Activated naive CD4-positive, alpha-beta T cell treated with anti-CD3 and anti-CD28 coated beads, Interleukin-2, amount 10 ng/mL, durations not matched to agents 7 days and 5 days (primary cell): ENCODE data around the gene CAB39.

Experiments used
- CTCF ChIA-PET: fragments of 350-600 bp; sonication (Branson Sonifier 250); formaldehyde crosslinking; loops from one replicate; lab custom pipeline; 2021; ENCODE audit warnings: antibody characterized with exemption; lab: Charles Lee
- DNase-seq: peaks from one replicate; pipeline ENCODE4 v3.0.0-alpha.2; 2020
- H3K27ac Mint-ChIP-seq: one replicate; pipeline ENCODE4 v1.8.0; 2021; ENCODE audit warnings: mild to moderate bottlenecking, moderate library complexity, mixed read lengths
- H3K27me3 Mint-ChIP-seq: one replicate; pipeline ENCODE4 v1.8.0; 2021; ENCODE audit warnings: mild to moderate bottlenecking, mixed read lengths
- H3K36me3 Mint-ChIP-seq: one replicate; pipeline ENCODE4 v1.8.0; 2021; ENCODE audit warnings: mixed read lengths
- H3K4me1 Mint-ChIP-seq: one replicate; pipeline ENCODE4 v1.8.0; 2021; ENCODE audit warnings: mixed read lengths
- H3K4me3 Mint-ChIP-seq: one replicate; pipeline ENCODE4 v1.8.0; 2021; ENCODE audit warnings: mild to moderate bottlenecking, moderate library complexity, mixed read lengths
- H3K9me3 Mint-ChIP-seq: one replicate; pipeline ENCODE4 v1.8.0; 2021; ENCODE audit warnings: mixed read lengths

CAB39 gene

DNA sequence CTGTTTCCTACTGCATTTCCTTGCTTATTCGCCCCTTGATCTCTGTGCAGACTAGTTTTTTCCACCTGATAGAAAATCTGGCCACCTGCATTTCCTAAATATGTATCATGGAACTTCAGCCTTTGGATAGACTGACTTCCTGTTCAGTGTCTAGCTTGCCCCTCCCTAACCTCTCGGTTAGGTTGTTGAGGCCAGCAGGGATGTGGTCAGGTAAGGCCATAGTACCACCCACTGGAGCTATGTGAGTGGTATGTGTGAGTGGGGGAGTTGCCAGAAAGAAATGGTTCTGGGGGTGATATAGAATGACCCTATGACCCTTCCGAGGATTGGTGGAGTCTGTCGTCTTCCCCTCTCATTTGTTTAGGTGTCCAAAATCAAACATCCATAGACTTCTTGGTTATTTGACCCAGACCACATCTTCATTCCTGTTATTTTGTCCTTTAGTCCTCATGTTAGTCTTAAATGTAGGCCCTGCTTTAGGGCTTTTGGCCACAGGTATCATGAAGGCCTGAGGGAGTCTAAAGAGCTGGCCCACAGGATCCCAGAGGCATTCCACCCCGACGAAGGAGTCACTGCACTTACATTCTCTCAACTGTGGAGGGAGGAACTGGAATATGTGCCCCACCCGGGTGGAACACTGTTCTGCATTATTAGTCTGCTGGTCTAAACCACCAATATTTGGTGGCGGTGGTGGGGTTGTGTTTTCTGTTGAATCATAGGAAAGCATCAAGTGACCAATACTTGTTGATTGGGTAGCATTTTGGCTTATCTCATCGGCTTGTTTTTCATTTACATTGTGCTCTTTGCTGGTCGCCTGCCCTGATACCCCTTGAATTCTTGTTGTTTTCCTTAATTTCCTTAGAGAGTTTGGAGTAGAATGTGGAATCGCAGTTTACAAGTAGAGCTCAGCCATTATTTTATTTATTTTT, 21.9 kb downstream of the CAB39 start:
- Mint-ChIP-seq H3K4me3 (no peak overlapping the region), H3K4me1 (peaks cover 76% of the 10 kb centered on the region), H3K9me3 (no peaks in the 10 kb centered on the region), H3K36me3 (peaks cover 55% of the 10 kb centered on the region), H3K27ac (peak overlapping the region; percentile 33), H3K27me3 (no peaks in the 10 kb centered on the region)
- CTCF ChIA-PET: interaction anchor here (1.0 kb wide), 2 partner anchors 12 to 91 kb away, joined by 3 read pairs; no protein-coding TSS in a partner anchor
- DNase-seq: no peak

DNA sequence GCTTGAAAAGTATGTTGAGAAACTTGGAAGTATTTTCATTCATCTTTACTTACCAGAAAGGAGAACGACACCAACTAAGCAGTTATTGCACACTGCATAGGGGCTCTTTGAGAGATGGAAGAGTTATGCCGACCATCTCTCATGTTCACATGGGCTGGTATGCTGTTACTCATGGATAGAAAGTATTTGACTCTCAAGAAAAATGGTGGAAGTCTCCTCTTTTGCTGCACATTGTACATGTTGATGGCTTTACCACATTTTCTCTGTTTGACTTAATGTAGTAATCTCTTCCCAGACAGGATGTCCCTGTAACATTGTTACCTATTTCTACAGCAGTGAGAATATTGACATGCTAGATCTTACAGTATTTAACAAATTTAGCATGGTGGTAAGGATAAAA, 23.2 kb downstream of the CAB39 start:
- CTCF ChIA-PET: interaction anchor here (1.0 to 1.6 kb wide), 2 partner anchors 13 to 62 kb away, joined by 3 to 5 read pairs; no protein-coding TSS in a partner anchor
- peaks cover 75% of the 10 kb centered on the region for H3K4me1 Mint-ChIP-seq
- DNase-seq: no peak
- no peak overlapping the region for H3K4me3 Mint-ChIP-seq
- H3K27ac Mint-ChIP-seq: no peak overlapping the region
- H3K36me3 Mint-ChIP-seq: peaks cover 59% of the 10 kb centered on the region
- no peaks in the 10 kb centered on the region for H3K9me3 Mint-ChIP-seq
- no peaks in the 10 kb centered on the region for H3K27me3 Mint-ChIP-seq

DNA sequence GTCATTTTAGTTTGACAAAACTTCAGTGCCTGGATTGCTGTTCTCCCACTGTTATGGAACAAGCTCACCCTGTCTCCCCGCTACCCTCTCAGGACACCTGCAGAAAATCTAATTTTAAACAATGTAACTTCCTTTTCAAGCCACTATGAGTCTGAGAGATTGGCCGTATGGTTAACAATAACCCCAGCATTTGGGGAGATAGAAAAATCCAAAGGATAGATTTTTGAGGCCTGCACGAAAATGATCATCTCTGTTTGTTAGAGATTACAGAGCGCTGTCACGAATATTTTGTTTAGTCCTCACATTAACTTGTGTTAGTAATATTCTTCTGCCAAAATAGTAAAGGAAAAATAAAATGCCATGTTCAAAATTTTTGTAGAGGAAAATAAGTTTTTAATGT, 24.7 kb downstream of the CAB39 start:
- peaks cover 62% of the 10 kb centered on the region for H3K36me3 Mint-ChIP-seq
- CTCF ChIA-PET: interaction anchor here (0.6 kb wide), 1 partner anchor 670 kb away, joined by 3 read pairs; no protein-coding TSS in a partner anchor

DNA sequence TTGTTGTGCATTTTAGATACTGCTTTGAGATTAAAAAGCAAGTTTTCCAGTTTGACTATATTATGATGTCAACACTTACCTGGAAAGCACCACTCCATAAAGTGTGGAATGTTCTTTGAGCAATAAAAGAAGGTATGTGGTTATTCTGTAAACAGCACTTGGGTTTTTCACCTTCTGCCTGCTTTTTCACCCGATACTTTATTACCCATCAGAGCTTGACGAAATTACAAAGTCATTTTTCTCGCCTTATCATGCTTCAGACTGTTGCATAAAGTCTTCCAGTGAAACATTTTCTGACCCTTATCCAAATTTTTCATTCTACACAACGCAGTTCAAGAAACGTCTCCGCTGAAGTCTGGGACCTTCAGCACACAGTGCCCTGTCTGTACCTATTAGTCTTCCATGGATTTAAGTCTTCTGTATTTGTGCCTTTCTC, 25.2 kb downstream of the CAB39 start:
- H3K27ac Mint-ChIP-seq: peak overlapping the region; percentile 9
- CTCF ChIA-PET: no interaction called here

More for the DNA sequence above, 24.7 kb downstream of the CAB39 start:
- Mint-ChIP-seq H3K27me3 (no peaks in the 10 kb centered on the region), H3K9me3 (no peaks in the 10 kb centered on the region), H3K4me1 (peaks cover 66% of the 10 kb centered on the region), H3K27ac (no peak overlapping the region), H3K4me3 (no peak overlapping the region)
- no peak for DNase-seq

DNA sequence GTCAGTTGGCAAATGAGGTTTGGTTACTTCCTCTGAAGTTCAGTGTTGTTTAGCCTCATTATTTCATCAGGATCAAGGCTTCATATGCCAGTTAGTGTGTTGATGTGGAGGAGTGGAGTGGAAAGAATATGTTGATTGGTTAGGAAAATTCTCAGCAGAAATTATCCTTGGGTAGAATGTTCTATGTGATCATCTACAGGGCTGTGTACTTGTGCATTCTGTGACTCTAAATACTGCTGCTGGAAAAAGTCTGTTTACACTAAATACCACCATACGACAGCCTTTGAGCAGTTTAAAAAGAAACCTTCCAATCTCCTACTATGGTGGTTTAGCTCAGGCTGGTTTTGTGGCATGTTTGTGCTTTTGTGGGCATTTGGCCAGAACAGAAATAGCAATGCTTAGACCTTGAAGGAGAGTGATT, 25.8 kb downstream of the CAB39 start:
- H3K4me3 Mint-ChIP-seq: no peak overlapping the region
- CTCF ChIA-PET: no interaction called here
- no peaks in the 10 kb centered on the region for H3K9me3 Mint-ChIP-seq
- peaks cover 65% of the 10 kb centered on the region for H3K36me3 Mint-ChIP-seq
- H3K27ac Mint-ChIP-seq: peak overlapping the region; percentile 11
- H3K4me1 Mint-ChIP-seq: peaks cover 63% of the 10 kb centered on the region
- no peaks in the 10 kb centered on the region for H3K27me3 Mint-ChIP-seq
- DNase-seq: no peak

More for the DNA sequence above, 25.2 kb downstream of the CAB39 start:
- Mint-ChIP-seq H3K36me3 (peaks cover 64% of the 10 kb centered on the region), H3K4me3 (no peak overlapping the region), H3K9me3 (no peaks in the 10 kb centered on the region), H3K4me1 (peaks cover 65% of the 10 kb centered on the region), H3K27me3 (no peaks in the 10 kb centered on the region)
- DNase-seq: no peak

DNA sequence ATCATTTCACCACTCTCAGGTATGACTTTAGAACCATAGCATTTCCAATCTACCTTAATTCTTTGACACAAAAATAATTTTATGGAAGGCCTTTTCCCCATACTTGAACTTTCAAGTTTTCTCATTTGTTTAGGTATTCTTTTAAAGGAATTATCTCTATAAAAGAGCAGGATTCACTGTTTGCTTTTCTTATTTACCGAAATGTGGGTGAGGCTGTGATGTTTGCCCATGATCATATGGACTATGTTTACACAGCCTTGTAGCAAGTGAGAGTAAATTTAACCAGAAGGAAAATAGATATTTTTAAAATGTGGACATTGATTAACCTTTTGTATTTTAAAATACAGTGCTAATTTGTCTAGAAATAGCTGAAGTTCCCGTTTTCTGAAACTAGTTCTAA, 26.3 kb downstream of the CAB39 start:
- H3K9me3 Mint-ChIP-seq: no peaks in the 10 kb centered on the region
- CTCF ChIA-PET: no interaction called here
- no peak overlapping the region for H3K4me3 Mint-ChIP-seq
- peaks cover 63% of the 10 kb centered on the region for H3K36me3 Mint-ChIP-seq
- no peak for DNase-seq
- peak overlapping the region; percentile 11 for H3K27ac Mint-ChIP-seq
- peaks cover 58% of the 10 kb centered on the region for H3K4me1 Mint-ChIP-seq
- no peaks in the 10 kb centered on the region for H3K27me3 Mint-ChIP-seq

DNA sequence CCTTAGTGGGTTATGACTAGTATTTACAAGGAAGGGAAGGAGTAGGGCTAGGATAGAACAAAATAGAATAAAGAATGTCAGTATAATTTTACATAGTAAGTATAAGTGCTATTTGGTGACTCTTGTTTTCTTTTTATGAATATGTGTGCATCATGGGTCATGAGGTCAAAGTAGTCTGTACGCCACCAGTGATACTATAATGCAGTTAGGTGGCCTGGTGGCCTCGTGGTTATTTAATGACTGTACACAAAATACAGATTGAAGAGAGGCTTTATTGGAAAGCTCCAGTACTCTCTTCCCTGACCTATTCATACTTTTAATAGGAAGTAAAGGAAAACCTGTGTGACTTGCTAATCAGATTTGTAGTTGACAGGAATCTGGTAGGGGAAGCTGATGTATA, 27.3 kb downstream of the CAB39 start:
- Mint-ChIP-seq H3K27me3 (no peaks in the 10 kb centered on the region), H3K4me3 (no peak overlapping the region), H3K4me1 (peaks cover 48% of the 10 kb centered on the region), H3K9me3 (no peaks in the 10 kb centered on the region), H3K36me3 (peaks cover 58% of the 10 kb centered on the region), H3K27ac (peak overlapping the region; percentile 31)
- CTCF ChIA-PET: no interaction called here
- DNase-seq: no peak

DNA sequence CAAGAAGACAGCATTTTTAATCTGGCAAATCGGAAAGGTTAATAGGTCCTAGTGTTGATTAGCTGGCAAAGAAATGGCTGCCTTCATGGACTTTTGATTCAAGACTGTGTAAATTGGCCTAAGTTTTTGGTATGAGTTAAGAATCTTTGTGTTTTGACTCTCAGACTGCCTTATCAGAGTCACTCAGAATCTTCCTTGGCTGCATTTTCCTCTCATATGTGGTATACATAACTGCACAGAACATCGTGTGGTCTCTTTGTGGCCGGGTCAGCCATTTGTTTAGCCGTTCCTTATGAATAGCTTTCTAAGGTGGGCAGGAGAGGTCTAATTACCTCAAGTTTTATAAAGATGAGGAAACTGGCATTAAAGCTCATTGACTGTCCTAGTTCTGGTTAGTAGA, 30.1 kb downstream of the CAB39 start:
- Mint-ChIP-seq H3K27ac (peak overlapping the region; percentile 24), H3K4me3 (no peak overlapping the region), H3K9me3 (no peaks in the 10 kb centered on the region), H3K36me3 (peaks cover 69% of the 10 kb centered on the region), H3K27me3 (no peaks in the 10 kb centered on the region), H3K4me1 (peaks cover 42% of the 10 kb centered on the region)
- CTCF ChIA-PET: no interaction called here
- no peak for DNase-seq

DNA sequence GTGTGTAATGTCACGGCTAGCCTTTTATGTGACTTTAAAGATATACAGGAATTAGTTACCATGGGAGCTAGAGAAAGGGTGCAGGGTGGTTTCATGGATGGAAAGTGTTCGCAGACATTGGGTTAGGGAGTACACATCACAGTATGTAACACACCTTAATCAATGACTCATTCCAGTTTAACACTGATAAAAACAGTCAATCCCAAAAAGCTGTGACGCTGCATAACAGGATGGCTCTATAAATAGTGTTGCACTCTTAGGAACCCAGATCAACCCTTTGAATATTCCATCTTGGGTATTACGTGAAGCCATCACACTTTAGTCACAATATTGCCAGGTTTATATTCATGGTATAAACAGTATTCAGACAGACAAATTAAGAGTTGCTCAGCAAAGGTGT, 33.6 kb downstream of the CAB39 start:
- Mint-ChIP-seq H3K27ac (no peak overlapping the region), H3K4me3 (no peak overlapping the region), H3K4me1 (peaks cover 38% of the 10 kb centered on the region), H3K9me3 (no peaks in the 10 kb centered on the region), H3K36me3 (peaks cover 57% of the 10 kb centered on the region), H3K27me3 (no peaks in the 10 kb centered on the region)
- no peak for DNase-seq
- CTCF ChIA-PET: no interaction called here

DNA sequence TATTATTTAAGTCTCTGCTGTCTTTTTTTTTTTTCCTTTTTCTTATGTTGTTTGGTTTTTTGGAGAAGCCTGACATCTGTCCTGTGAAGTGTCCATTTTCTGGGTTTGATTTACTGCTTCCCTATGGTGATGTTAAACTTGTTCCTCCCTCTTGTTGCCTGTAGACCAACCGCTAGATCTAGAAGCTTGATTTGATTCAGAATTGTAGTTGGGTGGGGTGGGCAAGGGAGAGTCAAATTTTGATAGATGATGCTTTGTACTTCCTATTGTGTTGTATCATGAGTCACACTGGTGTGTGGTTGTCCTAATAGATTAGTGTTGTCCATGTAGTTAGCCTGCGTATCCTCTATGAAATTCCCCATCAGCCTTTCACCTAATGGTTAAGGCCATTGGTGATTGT, 35.4 kb downstream of the CAB39 start:
- Mint-ChIP-seq H3K4me1 (peaks cover 49% of the 10 kb centered on the region), H3K4me3 (no peak overlapping the region), H3K27me3 (no peaks in the 10 kb centered on the region), H3K36me3 (peaks cover 56% of the 10 kb centered on the region), H3K9me3 (no peaks in the 10 kb centered on the region), H3K27ac (no peak overlapping the region)
- no peak for DNase-seq
- CTCF ChIA-PET: interaction anchor here (0.7 kb wide), 1 partner anchor 51 kb away, joined by 3 read pairs; no protein-coding TSS in a partner anchor

DNA sequence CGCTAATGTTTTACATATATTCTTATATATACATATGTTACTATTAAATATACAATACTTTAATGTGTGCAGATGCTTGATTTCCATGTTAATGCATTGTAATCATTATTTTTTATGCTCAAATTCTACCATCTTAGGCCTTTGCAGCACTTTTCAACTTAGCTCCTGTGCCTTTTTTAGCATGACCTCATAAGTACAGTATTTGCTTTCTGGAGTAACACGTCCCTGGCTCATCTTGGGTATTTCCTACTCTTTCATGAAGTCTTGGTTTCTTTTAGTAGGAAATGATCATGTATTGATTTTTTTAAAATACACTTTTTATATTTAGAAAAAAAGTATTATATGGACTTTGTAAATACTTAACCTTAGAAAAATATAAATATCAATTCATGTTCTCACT, 36.5 kb downstream of the CAB39 start:
- H3K4me1 Mint-ChIP-seq: peaks cover 53% of the 10 kb centered on the region
- no peaks in the 10 kb centered on the region for H3K9me3 Mint-ChIP-seq

DNA sequence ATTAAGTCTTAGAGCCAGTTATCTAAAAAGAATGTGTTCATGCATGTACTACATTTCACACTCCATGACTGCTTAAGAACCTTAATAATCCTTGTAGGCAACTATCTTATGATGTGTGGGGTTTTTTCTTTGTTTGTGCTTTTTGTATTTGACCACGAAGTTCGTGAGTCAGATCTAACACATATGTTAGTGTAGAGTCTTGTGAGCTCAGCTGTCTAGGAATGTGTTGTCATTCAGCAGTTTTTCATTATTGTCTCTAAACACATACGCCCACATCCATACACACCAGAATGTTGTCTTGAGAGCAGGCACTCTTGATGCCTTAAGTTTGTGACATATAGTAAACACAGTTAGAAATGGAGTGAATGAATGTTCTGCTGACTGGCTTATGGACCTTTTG, 38.4 kb downstream of the CAB39 start:
- H3K27me3 Mint-ChIP-seq: no peaks in the 10 kb centered on the region
- DNase-seq: no peak
- H3K4me1 Mint-ChIP-seq: peaks cover 65% of the 10 kb centered on the region
- H3K4me3 Mint-ChIP-seq: no peak overlapping the region
- peak overlapping the region; percentile 50 for H3K27ac Mint-ChIP-seq
- CTCF ChIA-PET: no interaction called here
- H3K36me3 Mint-ChIP-seq: peaks cover 57% of the 10 kb centered on the region
- H3K9me3 Mint-ChIP-seq: no peaks in the 10 kb centered on the region

More for the DNA sequence above, 36.5 kb downstream of the CAB39 start:
- no peak overlapping the region for H3K4me3 Mint-ChIP-seq
- peaks cover 56% of the 10 kb centered on the region for H3K36me3 Mint-ChIP-seq
- no peak for DNase-seq
- no peaks in the 10 kb centered on the region for H3K27me3 Mint-ChIP-seq
- CTCF ChIA-PET: no interaction called here
- no peak overlapping the region for H3K27ac Mint-ChIP-seq

DNA sequence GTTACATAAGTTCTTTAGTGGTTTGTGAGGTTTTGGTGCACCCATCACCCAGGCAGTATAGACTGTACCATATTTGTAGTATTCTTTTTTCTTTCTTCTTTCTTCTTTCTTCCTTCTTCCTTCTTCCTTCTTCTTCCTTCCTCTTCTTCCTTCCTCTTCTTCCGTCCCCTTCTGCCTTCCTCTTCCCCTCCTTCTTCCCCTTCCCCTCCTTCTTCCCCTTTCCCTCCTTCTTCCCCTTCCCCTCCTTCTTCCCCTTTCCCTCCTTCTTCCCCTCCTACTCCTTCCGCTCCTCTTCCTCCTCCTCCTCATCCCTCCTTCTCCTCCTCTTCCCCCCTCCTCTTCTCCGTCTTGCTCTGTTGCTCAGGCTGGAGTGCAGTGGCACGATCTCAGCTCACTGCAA, 41.6 kb downstream of the CAB39 start:
- Mint-ChIP-seq H3K36me3 (peaks cover 42% of the 10 kb centered on the region), H3K27me3 (no peaks in the 10 kb centered on the region), H3K4me3 (no peak overlapping the region), H3K4me1 (peaks cover 71% of the 10 kb centered on the region), H3K9me3 (no peaks in the 10 kb centered on the region), H3K27ac (no peak overlapping the region)
- DNase-seq: no peak
- CTCF ChIA-PET: no interaction called here

DNA sequence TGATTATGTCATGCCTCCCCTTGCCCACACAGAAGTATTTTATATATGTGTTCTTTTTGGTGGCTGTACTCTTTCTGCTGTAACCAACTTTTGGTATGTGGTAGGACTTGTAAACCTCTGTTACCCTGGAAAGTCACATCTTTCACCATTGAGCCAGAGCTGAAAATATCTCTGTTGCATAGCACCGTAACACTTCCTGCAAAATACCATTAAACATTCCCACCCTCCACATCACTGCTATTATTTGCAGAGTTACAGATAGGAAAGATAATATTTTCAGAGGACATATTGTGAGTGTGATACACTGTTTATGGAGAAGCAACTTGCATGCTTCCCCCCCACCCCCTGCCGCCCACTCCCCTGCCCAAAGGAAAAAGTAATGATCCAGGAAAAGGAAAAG, 44.8 kb downstream of the CAB39 start:
- Mint-ChIP-seq H3K27ac (no peak overlapping the region), H3K36me3 (peaks cover 53% of the 10 kb centered on the region), H3K27me3 (no peaks in the 10 kb centered on the region), H3K4me3 (no peak overlapping the region), H3K9me3 (no peaks in the 10 kb centered on the region), H3K4me1 (peaks cover 73% of the 10 kb centered on the region)
- DNase-seq: no peak
- CTCF ChIA-PET: interaction anchor here (2.0 kb wide), 1 partner anchor 41 kb away, joined by 6 read pairs; no protein-coding TSS in a partner anchor
